ENCODE data around the gene SOWAHB. TPM values are rescaled to one million over a fixed set of nuclear protein-coding genes. Genes with fewer than 3 reads are reported as not detected.

Gene SOWAHB, protein sequence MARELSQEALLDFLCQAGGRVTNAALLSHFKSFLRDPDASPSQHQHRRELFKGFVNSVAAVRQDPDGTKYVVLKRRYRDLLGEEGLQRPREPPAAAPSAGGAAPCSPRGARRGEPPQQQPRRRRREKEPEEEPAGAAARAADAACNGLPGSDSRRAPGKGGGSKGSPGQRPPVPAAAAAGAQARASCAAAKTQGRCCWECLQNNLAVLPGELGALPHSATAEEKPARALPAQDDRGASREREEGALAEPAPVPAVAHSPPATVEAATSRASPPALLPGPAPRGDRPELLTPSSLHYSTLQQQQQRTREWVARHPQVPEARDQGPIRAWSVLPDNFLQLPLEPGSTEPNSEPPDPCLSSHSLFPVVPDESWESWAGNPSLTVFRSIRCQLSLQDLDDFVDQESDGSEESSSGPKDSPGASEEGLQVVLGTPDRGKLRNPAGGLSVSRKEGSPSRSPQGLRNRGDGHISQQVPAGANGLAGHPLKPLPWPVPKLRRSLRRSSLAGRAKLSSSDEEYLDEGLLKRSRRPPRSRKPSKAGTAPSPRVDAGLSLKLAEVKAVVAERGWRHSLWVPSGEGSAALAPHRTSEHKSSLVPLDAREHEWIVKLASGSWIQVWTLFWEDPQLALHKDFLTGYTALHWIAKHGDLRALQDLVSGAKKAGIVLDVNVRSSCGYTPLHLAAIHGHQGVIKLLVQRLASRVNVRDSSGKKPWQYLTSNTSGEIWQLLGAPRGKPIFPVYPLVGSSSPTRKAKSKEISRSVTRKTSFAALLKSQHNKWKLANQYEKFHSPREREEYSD
- not detected for total RNA-seq
- 0.05 TPM for total RNA-seq (2013)

DNA sequence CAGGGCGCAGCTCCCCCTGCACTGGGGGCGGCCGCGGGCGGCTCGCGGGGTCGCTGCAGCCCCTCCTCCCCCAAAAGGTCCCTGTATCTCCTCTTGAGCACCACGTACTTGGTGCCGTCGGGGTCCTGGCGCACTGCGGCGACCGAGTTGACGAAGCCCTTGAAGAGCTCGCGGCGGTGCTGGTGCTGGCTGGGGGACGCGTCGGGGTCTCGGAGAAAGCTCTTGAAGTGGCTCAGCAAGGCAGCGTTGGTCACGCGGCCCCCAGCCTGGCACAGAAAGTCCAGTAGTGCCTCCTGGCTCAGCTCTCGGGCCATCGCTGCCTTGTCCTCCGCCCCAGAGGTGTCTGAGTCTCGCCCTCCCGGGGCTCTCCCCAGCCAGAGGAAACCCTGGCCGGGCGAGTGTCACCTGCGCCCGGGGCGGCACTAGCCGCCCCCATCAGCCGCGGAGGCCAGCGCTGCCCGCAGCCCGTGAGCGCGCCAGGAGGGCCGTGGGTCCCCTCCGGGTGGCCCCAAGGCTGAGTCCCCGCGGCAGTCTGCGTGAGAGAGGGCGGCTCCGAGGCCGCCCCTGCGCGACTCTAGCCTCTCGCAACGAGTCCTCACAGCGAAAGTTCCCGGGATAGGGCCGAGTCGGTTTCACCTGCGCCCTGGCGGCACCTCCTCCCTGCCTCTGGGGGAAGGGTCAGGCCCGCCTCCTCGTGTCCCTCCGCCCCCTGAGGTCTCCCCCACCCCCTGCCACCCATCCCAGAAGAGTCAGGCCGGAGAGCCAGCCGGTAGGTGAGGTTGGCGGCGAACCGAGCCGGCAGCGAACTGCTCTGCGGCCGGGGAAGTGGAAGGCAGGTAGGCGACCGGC, at the start of gene SOWAHB:
SOWAHB (minus strand) TSS at position 609 of the 849 bp plus-strand sequence; CDS start at position 314, 295 bp downstream.
- peaks cover 31% of the 10 kb centered on the region for H3K27me3 ChIP-seq (ENCODE audit: control insufficient read depth, insufficient read depth, low read length)
- Mint-ChIP-seq H3K4me1 (no peaks in the 10 kb centered on the region), H3K4me3 (peak within 1 kb of the TSS; percentile 55), H3K27me3 (ENCODE audit: low read depth in 2 of 2) (peaks cover 20 to 25% of the 10 kb centered on the region in 2 donors), H3K36me3 (no peaks in the 10 kb centered on the region), H3K9me3 (no peaks in the 10 kb centered on the region), H3K27ac (no peak within 1 kb of the TSS)
- intact Hi-C loops (cut with micrococcal nuclease), result no loop called here
- H3K9me3 ChIP-seq (ENCODE audit: control insufficient read depth, insufficient read depth, low read length), result no peaks in the 10 kb centered on the region
- peaks cover 13% of the 10 kb centered on the region for H3K4me1 ChIP-seq (ENCODE audit: control insufficient read depth, insufficient read depth, low read length)
- TF ChIP-seq, protein P1, sequence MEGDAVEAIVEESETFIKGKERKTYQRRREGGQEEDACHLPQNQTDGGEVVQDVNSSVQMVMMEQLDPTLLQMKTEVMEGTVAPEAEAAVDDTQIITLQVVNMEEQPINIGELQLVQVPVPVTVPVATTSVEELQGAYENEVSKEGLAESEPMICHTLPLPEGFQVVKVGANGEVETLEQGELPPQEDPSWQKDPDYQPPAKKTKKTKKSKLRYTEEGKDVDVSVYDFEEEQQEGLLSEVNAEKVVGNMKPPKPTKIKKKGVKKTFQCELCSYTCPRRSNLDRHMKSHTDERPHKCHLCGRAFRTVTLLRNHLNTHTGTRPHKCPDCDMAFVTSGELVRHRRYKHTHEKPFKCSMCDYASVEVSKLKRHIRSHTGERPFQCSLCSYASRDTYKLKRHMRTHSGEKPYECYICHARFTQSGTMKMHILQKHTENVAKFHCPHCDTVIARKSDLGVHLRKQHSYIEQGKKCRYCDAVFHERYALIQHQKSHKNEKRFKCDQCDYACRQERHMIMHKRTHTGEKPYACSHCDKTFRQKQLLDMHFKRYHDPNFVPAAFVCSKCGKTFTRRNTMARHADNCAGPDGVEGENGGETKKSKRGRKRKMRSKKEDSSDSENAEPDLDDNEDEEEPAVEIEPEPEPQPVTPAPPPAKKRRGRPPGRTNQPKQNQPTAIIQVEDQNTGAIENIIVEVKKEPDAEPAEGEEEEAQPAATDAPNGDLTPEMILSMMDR (IDR thresholded peaks at IDR 0.05), result no peak
- H3K36me3 ChIP-seq (ENCODE audit: control insufficient read depth, insufficient read depth, low read length), result no peaks in the 10 kb centered on the region
- H3K27ac ChIP-seq (ENCODE audit: low read length), result no peak within 1 kb of the TSS
- peak in 1 of 2 donors; percentile 52 for DNase-seq
- ATAC-seq, result peak; percentile 36 to 69 (median 46)
- WGBS (ENCODE audit: insufficient coverage), result 2% methylated on average over 76 of the region's 76 CpGs
- H3K4me3 ChIP-seq (ENCODE audit: low read length), result peak within 1 kb of the TSS; percentile 23

DNA sequence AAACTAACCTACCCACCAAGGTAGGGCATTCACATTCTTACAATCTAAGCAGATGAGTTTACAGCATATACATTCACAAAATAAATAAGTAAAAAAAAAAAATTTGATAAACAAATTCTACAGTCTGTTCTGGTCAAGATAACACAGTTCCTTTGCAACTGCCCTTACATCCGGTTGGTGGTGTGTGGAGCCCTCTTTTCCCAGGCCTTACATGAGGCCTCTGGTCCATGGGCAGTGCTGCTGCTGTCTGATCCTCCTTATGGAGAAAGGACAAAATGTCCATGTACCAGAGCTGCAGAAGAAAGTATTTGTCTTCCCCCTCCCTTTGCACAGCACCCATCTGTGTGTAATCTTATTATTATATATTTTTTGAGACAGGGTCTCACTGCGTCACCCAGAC, 49.4 kb upstream of the SOWAHB start:
- WGBS (ENCODE audit: insufficient coverage), result 100% methylated on average over 2 of the region's 2 CpGs
- Histone ChIP-seq H3K27me3 (ENCODE audit: control insufficient read depth, insufficient read depth, low read length) (no peaks in the 10 kb centered on the region), H3K27ac (ENCODE audit: low read length) (no peak overlapping the region), H3K36me3 (ENCODE audit: control insufficient read depth, insufficient read depth, low read length) (no peaks in the 10 kb centered on the region), H3K9me3 (ENCODE audit: control insufficient read depth, insufficient read depth, low read length) (no peaks in the 10 kb centered on the region), H3K4me3 (ENCODE audit: low read length) (no peak overlapping the region), H3K4me1 (ENCODE audit: control insufficient read depth, insufficient read depth, low read length) (peaks cover 16% of the 10 kb centered on the region)
- TF ChIP-seq, protein P1 (IDR thresholded peaks at IDR 0.05), result no peak
- Mint-ChIP-seq H3K9me3 (no peaks in the 10 kb centered on the region), H3K36me3 (no peaks in the 10 kb centered on the region), H3K27ac (peak overlapping the region in 1 of 2 donors; percentile 31), H3K27me3 (ENCODE audit: low read depth in 2 of 2) (no peaks in the 10 kb centered on the region), H3K4me3 (peak overlapping the region; percentile 93), H3K4me1 (peaks cover 17 to 40% of the 10 kb centered on the region in 2 donors)
- DNase-seq (no peak), ATAC-seq (no peak)
- intact Hi-C loops (cut with micrococcal nuclease), result no loop called here

DNA sequence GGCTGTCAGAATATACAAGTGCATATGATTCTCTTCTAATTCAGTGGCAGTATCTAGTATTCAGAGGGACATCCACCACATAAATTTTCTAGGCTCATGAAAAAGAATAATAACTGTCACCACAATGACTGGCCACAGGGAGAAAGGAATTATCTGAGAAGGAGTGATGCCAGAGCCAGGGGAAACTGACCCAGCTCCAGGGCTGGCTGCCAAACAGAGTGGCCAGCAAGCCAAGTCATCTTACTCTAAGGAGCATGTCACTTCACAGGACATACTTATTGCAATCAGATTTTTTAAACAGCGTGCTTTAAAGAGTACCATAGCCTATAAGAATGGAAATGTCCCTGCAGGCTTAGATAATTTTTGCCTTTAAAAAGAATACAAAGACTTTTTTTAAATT, 45.8 kb upstream of the SOWAHB start:
- Mint-ChIP-seq H3K4me3 (no peak overlapping the region), H3K4me1 (peaks cover 7 to 15% of the 10 kb centered on the region in 2 donors), H3K36me3 (no peaks in the 10 kb centered on the region), H3K27ac (no peak overlapping the region), H3K9me3 (peaks cover 2 to 4% of the 10 kb centered on the region in 2 donors), H3K27me3 (ENCODE audit: low read depth in 2 of 2) (peaks cover under 1 to 3% of the 10 kb centered on the region in 2 donors)
- peaks cover 9% of the 10 kb centered on the region for H3K4me1 ChIP-seq (ENCODE audit: control insufficient read depth, insufficient read depth, low read length)
- no peaks in the 10 kb centered on the region for H3K27me3 ChIP-seq (ENCODE audit: control insufficient read depth, insufficient read depth, low read length)
- DNase-seq, result no peak
- H3K36me3 ChIP-seq (ENCODE audit: control insufficient read depth, insufficient read depth, low read length), result no peaks in the 10 kb centered on the region
- H3K4me3 ChIP-seq (ENCODE audit: low read length), result no peak overlapping the region
- H3K9me3 ChIP-seq (ENCODE audit: control insufficient read depth, insufficient read depth, low read length), result no peaks in the 10 kb centered on the region
- no peak for ATAC-seq
- H3K27ac ChIP-seq (ENCODE audit: low read length), result no peak overlapping the region
- intact Hi-C loops (cut with micrococcal nuclease), result no loop called here
- 100% methylated on average over 1 of the region's 1 CpG for WGBS (ENCODE audit: insufficient coverage)
- TF ChIP-seq, protein P1 (IDR thresholded peaks at IDR 0.05), result no peak

Data from natural killer cell (primary cell).